Endometrial microvascular endothelial cells (primary cell): ENCODE measurements around the gene CD300H. TPM values are rescaled to one million over a fixed set of nuclear protein-coding genes. Genes with fewer than 3 reads are reported as not detected.

Source experiments
- in situ Hi-C: cut with HindIII; loops from 2 replicates; pipeline ENCODE4 v1.10.0; 2017; ENCODE audit warnings: low sequenced_read_pairs, low pct_unique_long_range_greater_than_20kb; ENCODE audit errors: inconsistent ontology term
- total RNA-seq: library from RNA; depleted of rRNA; stranded (reverse); fragments of >200 nt; gene quantifications from one replicate; pipeline ENCODE4 v1.2.3, GENCODE V29; 2015; ENCODE audit errors: inconsistent ontology term

The CD300H gene
- total RNA-seq = not detected

DNA sequence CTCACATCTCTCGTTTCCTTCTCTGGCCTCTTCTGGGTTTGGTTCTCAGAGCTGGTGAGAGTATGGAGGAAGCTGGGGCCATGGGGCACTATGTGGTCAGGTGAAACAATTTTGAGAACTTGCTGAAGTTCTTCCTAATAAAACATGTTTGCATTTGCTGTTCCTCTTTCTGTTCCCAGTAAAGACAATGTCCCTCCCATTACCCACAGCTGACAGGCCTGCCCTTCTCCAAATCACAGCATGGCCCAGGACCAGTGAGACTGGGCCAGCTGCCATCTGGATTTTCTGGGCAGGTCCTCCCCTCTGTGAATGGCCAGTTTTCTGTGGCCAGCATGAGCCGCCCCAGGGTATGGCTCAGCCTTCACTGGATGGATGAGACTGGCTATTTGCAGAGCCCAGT is at the start of gene CD300H:
CD300H (minus strand) TSS at position 113 of the 400 bp plus-strand sequence.
- in situ Hi-C loops = no loop called here

DNA sequence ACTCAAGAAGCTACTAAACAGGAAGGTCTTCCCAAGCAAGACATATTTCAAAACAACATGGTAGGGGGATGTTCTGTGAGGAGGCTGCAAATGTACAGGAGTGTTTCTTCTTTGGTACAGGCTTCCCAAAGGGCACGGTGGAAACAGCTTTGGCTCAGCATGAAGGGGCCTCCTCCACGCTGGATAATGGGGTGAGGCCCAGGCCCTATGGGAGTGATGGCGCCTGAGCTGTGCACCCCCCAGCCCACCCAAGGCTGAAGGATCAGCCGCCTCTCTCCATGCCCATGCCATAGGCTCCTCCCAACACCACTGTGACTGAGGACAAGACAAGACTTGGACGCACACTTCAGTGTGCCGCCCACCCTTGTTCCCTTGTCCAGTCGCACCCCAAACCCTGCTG is 49.4 kb upstream of the CD300H start:
- in situ Hi-C loops = no loop called here

DNA sequence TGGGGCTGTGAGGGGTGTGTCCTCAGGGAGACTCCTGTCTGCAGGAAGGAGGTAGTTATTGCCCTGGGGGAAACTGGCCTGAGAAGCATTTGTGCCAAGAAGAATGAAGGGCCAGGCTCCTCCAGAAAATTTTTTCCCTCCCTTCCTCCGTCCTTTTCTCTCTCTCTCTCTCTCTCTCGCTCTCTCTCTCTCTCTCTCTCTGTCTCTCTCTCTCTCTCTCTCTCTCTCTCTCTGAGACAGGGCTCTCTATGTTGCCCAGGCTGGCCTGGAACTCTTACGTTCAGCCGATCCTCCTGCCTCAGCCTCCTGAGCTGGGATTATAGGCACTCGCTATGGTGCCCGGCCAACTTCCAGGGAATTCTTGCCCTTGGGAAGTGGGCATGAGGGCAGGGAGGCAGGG is 44.7 kb upstream of the CD300H start:
- in situ Hi-C loops = no loop called here

DNA sequence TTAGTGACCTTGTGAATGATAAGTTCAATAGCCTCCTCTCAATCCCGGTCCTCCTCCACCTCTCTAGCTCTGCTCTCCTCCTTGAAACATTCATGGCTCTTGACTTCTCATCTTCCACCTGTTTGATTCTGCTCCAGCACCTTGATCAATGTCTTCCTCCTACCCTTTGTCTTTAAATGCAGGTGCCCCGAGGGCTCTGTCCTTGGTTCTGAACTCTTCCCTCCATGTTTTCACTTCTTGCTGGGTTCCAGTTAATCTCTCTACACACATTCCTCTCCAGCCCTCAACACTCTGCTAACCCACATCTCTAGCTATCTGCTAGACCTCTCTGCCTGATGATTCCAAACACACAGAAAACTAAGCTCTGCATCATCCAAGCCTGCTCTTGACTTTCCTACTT is 42.8 kb upstream of the CD300H start:
- in situ Hi-C loops = no loop called here

DNA sequence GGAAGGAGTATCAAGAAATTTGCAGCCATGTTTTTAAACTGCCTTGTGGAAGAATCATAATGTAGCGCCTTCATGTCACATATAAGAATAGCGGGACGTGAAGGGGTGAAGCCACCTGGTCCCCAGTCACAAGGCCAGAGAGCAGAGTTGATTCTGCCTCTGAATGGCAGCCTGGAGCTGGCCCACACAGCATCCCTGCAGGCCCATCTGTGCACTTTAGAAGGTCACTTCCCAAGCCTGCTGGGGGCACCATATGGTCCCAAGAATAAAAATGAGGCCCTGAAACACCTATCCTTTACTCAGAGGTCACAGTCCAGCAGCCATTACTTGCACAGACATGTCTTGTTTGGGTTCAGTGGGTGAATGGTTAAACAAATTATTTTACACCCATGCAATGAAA is 41.2 kb upstream of the CD300H start:
- in situ Hi-C loops = no loop called here

DNA sequence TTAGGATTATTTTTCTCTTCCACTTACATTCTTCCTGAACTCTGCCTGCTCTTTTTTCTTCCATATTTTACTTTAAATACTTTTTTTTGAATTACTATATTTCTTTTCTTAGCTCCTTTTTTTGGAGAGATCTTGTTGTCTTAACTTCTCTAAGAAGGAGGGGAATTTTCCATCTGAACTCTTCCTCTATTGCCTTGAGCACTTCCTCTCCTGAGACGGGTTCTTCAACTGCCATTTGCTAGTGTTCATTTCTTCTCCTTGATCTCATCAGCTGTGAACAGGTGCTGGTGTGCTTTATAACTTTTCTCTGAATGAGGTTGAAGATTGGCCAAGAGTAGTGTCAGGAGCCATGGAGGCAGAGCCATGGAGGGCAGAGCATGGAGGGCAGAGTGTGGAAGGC is 39.9 kb upstream of the CD300H start:
- in situ Hi-C loops = no loop called here

DNA sequence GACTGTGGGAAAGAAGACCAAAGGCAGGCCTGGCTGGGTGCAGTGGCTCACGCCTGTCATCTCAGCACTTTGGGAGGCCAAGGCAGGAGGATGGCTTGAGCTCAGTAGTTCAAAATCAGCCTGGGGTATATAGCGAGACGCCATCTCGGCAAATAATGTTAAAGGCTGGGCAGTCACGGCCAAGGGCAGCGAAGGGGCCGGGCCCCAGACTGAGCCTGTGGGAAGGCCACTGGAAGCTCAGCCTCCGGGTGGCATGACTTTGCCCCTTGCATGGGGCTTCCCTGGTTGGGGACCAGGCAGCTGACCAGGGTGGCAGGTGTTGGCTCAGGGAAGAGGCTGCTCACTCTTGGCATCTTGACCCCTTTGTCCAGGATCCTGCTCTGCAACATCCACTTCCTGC is 38.7 kb upstream of the CD300H start:
- in situ Hi-C loops = no loop called here

DNA sequence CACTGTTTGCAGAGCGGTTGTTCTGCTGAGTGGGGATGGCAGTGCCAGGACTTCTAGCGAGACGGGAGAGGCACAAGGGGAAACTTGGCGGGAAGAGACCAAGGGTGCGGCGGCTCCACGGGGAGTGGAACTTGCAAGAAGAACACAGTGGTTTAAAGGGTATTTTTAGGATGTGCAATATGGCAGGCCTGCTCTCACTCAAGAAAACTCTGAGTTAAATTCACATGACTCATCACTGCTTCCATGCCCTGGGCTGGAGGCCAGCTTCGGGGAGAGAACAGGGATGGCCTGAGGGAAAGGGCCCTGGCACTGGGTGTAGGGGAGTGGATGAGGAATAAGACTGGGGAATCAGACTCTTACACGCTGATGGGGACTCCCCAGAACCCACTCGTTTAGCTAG is 38.1 kb upstream of the CD300H start:
- in situ Hi-C loops = no loop called here

DNA sequence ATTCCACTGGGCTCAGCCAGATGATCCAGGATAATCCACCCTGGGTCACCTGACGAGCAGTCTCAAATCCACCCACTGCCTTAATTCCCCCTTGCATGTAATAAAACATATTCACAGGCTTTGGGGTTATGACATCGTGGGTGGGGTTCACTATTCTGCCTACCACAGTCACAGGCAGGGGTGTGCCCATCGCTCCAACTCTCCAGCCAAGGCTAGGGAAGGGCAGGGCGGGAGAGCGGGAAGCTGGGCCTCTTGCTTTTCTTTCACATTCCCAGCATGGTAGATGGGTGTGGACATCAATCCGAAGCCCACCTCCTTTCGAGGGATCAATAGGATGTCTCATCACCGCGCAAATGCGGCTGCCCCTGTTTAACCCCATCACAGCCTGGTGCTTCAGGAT is 37.5 kb upstream of the CD300H start:
- in situ Hi-C loops = no loop called here

DNA sequence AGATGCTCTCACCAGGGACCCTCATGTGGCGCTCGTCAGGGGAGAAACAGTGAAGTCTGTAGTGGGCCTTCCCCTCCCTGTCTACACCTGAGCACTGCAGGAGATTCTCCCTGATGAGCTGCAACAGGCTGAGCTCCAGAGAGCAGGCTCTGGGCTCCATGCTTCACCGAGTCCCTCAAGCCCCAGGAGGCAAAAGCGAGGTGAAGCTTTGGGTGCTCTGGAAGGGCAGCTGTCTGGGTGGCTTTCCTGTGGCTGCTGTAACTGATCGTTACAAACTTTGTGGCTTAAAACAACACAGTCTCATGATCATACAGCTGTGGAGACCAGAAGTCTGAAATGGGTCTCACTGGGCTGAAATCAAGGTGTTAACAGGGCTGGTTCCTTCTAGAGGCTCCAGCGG is 36.9 kb upstream of the CD300H start:
- in situ Hi-C loops = no loop called here

DNA sequence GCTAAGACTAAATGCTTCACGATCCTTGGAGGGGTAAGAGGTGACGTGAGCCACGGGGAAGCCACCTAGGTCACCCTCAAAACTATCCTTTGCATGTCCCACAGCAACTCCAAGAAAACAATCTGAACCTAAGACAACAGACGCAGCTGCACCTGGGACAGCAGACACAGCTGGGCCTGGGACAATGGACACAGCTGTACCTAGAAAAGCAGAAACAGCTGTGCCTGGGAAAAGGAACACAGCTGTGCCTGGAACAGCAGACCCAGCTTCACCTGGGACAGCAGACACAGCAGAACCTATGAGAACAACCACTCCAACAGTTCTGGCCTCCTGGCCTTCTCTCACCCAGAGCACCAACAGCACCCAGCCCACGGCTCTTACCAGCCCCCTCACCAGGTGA is 36.4 kb upstream of the CD300H start:
- in situ Hi-C loops = no loop called here

DNA sequence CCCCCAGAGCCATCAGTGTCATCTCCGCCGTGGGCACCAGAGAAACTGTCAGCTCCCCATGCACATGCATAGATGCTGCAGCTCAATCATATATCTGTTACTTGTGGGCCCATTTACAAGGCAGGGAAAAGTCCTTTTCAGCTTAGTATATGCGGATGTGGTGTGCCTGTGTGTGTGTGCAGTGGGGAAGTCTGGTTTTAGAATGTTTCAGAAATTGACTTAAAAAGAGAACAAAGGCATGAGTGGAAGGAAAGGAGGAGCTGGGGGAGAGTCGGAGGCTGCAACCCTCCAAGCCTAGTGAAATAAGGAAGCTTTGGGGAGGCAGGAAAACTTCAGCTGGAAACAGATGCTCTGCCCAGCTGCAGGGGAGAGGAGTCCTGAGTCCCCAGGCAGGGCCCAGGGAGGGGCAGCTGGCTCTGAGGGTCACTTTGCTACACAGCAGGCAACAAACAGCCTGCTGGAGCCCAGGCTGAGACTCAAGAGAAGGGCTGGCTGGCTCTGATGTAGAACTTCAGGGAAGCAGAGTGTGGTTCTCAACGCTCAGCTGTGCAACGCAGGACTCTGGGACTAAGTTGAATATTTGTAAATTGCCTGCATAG is 35.8 kb upstream of the CD300H start:
- in situ Hi-C loops = no loop called here

DNA sequence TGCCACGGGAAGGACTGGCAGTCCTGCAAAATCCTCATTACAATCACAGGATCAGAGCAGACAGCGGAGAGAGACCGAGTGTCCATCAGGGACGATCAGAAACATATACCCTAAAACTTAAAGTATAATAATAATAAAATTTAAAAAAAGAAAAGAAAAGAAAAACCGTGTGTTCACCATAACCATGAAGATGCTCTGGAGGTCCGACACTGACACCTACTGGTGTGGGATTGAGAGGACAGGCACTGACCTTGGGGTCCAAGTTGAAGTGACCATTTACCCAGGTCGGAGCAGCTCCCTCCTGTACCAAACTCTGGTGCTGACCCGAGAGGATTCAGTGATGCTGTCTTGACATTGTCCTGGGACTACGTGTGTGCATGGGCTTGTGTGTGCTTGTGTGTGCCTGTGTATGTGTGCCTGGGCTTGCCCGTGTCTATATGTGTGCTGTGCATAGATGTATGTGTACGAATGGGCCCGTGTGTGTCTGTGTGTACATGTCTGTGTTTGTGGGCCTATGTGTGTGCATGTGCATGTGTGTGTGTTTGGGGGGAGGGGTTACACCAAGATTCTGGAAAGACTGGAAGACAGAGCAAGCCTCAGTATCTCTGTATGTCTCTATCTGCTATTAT is 34.7 kb upstream of the CD300H start:
- in situ Hi-C loops = no loop called here

DNA sequence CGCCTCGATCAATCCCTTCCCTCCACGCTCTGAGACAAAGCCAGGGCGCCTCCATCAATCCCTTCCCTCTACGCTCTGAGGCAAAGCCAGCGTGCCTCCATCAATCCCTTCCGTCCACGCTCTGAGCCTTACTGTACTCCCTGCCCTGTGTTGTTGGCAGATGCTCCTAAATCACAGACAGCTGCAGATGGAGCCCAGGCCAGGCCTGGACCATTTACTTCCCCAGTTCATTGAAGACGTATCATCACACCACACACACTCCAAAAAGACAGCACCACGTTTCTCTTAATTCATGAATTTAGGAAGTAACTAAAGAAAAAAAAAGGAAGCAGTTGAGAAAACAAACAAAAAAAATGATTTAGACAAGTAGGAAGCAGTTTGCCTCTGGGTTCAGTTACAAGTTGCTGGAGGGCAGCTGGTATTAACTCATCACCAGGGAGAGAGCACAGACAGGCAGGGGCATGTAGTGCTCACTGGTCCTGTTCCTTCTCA is 32.2 kb upstream of the CD300H start:
- in situ Hi-C loops = no loop called here

DNA sequence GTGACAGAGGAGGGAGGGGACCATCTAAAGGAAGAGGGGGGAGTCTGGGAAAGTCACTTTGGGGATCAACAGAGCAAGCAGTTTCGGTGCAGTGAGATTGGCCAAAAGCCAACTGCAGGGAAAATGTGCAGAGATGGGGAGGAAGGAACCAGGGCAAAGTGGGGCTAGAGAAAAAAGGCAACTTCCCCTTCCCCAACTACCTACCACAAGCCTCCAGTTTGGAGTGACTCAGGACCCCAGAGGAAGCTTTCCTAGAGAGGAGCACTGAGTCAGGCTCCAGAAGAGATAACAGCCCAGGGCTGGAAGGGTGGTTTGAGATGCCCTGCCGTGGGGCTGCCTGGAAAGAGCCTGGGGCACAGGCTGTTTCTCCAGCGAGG is 31.7 kb upstream of the CD300H start:
- in situ Hi-C loops = no loop called here

DNA sequence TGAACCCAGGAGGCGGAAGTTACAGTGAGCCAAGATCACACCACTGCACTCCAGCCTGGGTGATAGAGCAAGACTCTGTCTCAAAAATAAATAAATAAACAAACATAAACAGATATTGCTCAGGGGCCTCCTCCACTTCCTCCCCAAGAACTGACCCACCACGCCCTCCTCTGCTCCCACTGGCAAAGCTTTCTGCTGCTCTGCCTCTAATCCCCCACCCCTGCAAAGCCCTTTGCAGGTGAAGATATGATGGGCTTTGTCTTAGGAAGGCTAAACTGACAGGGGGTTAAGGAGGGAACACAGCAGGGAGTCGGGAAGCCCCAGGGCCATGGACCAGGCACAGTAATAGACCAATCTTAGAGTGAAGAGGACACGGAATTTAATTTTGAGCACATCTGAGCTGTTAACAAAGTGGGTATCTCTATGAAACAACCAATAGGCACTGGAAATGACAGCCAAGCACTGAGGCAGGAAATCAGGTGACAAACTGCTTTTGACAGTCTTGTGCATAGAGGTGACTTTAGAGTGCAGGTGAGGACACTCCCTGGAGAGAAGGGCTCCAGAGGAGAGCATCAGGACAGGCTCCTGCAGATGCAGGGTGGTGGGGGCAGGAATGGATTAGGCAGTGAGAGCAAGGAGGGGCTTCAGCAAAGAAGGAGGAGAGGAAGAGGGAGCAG is 31.2 kb upstream of the CD300H start:
- in situ Hi-C loops = no loop called here

DNA sequence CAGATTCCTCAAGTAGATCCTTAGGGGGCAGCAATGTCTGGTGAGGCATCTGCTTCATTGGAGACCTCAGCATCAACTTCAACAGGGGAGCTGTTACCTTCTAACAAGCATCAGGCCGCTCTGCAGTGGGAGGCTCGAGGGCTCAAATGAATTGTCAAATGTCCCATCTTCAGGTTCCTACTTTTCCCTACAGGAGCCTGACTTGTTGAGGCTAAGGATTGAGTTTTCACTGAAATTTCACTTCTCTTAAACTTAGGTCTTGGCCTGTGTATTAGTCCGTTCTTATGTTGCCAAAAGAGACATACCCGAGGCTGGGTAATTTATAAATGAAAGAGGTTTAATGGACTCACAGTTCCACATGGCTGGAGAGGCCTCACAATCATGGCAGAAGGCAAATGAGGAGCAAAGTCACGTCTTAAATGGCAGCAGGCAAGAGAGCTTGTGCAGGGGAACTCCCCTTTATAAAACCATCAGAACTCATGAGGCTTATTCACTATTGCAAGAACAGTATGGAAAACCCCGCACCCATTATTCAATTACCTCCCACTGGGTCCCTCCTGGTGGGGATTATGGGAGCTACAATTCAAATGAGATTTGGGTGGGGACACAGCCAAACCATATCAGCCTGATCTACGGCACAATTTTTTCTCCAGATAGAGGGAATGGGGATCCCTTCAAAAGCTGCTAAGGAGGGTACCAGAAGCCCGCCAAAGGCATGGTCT is 29.9 kb upstream of the CD300H start:
- in situ Hi-C loops = no loop called here

DNA sequence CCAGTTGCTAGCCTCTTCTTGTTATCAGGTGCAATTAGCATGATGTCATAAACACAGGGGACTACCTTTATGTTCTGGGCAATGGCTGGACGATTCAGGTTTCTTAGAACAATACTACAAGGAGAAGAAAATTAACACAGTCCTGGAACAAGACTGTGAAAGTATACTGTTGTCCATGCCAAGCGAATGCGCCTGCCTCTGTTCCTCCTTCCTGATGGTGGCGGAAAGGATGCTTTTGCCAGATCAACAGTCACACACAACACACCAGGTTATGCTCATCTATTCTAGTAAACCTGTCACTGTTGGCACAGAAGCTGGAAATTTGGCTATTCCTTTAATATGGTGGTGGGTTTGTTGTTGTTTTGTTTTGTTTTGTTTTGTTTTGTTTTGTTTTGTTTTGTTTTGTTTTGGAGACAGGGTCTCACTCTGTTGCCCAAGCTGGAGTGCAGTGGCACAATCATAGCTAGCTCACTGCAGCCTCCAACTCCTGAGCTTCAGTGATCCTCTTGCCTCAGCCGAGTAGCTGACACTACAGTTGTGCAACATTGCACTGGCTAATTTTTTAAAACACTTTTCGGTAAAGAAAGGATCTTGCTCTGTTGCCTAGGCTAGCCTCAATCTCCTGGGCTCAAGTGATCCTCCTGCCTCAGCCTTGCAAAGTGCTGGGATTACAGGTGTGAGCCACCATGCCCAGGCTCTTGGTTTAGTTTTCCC is 27.9 kb upstream of the CD300H start:
- in situ Hi-C loops = no loop called here
